Middle frontal gyrus (tissue), 1 donor: ENCODE data around the gene RNASET2.

Experiments
- DNase-seq: peaks from one replicate; pipeline ENCODE4 v3.0.0-alpha.2; 2015; ENCODE audit warnings: low spot score; ENCODE audit errors: extremely low spot score

RNASET2 gene

DNA sequence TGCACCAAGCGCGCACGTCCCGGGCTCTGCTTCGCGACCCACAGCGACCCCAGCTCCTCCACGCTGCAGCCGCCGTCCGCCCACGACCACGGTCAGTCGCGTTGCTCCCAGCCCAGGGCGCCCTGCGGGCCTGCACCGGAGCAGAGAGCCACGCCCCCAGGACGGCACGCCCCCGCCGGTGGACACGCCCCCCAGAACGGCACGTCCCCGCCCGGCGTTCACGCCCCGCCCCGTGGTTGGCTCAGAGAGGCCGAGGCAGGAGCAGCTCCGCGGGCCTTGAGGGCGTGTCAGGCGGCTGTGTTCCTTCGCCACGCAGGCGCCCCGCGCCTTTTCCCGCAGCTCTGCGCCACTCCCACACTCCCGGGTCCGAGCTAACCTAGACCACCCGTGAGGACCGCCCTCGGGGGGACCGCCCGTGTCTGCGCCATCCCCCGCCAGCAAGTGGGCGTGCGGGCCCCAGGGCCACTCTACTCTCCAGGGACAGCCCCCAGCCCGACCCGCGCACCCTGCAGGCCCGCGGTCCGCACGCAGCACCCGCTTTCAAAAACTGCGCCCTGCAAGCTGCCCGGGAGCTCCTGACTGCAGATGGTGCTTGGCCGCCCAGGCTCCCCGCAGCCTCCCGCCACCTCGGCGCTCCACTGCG, at the start of gene RNASET2:
RNASET2 (minus strand) TSS at position 107 of the 643 bp plus-strand sequence. CDS start 368 bp downstream, outside the sequence.
- peak; percentile 80 for DNase-seq

GRCh38 chr6:167005350-167006159, 49.2 kb upstream of the RNASET2 start:
- DNase-seq = no peak

GRCh38 chr6:167000759-167001158, 44.4 kb upstream of the RNASET2 start:
- DNase-seq = no peak

- no peak for DNase-seq
These were observed 43.5 kb upstream of the RNASET2 start for GRCh38 chr6:166999884-167000253.

GRCh38 chr6:166999145-166999883, 43.0 kb upstream of the RNASET2 start, which contains the start of gene CEP43:
CEP43 (plus strand) TSS chr6:166999397; CDS start chr6:166999413, 16 bp downstream.
- peak; percentile 95 for DNase-seq

GRCh38 chr6:166998256-166999144, 42.1 kb upstream of the RNASET2 start:
- no peak for DNase-seq

GRCh38 chr6:166997768-166998255, 41.5 kb upstream of the RNASET2 start:
- peak; percentile 36 for DNase-seq

DNA sequence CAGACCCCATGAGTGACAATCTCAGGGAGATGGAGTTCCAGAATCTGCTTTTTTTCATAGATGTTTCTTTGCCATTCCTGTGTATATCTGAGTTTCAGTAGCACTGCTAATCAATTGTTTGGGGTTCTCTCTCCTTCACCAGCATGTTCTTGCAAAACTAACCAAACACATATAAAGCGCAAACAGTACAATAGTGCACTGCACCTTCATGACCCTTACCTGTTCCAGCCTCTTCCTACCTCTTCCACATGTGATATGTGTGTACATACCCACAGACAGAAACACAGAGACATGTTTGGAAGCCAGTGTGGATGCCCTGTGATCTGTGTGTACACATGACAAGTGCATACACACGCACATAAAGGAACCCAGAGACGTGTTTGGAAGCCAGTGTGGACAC, 41.0 kb upstream of the RNASET2 start:
- no peak for DNase-seq

GRCh38 chr6:166996406-166996805, 40.1 kb upstream of the RNASET2 start:
- no peak for DNase-seq

DNA sequence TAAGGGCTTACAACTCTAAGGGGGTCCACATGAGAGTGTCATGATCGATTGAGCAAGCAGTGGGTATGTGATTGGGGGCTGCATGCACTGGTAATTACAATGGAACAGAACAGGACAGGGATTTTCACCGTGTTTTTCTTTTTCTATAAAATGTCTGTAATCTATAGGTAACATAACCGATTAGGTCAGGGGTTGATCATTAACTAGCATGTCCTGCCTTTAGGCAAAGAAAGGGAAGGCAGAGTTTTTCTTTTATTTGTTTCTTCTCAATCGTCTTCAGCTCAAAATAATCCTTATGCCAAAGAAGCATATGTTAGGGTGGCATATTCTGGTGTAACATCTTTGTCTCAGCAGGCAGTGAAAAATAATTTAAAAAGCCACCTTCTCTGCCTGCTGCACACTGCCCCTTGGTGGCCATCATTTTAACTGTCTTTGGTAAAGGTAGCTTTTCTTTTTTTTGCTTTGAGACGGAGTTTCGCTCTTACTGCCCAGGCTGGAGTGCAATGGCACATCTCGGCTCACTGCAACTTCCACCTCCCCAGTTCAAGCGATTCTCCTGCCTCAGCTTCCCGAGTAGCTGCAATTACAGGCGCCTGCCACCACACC, 33.2 kb upstream of the RNASET2 start:
- no peak for DNase-seq

DNA sequence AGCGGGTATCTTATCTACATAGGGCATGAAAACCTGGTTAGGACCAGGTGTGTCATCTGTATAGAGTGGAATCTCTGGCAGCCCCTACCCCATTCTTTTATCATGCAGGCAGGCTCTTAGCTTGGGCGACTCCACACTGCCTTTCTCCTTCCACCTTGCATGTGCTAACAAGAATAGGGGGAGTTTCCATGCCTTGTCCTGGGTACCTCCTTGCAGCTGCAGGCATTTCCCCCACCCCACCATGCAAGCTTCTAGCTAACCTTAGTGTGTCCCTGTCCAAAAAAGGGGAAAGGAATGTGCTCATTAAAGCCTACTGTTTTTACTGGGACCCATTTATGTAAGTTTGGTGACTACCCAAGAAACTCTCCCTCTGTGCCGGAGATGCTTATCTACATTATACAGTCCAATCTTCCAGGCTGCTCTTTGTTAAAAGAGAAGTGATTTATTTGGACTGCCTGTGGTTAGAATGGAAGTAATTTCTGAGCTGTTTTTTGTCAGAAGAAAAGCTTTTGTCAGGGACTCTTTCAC, 32.4 kb upstream of the RNASET2 start:
- no peak for DNase-seq

- no peak for DNase-seq
These were observed 31.6 kb upstream of the RNASET2 start for GRCh38 chr6:166987930-166988329.

- DNase-seq = no peak
These were observed 31.1 kb upstream of the RNASET2 start for GRCh38 chr6:166987448-166987847.

GRCh38 chr6:166980738-166981137, 24.4 kb upstream of the RNASET2 start:
- DNase-seq = no peak

DNA sequence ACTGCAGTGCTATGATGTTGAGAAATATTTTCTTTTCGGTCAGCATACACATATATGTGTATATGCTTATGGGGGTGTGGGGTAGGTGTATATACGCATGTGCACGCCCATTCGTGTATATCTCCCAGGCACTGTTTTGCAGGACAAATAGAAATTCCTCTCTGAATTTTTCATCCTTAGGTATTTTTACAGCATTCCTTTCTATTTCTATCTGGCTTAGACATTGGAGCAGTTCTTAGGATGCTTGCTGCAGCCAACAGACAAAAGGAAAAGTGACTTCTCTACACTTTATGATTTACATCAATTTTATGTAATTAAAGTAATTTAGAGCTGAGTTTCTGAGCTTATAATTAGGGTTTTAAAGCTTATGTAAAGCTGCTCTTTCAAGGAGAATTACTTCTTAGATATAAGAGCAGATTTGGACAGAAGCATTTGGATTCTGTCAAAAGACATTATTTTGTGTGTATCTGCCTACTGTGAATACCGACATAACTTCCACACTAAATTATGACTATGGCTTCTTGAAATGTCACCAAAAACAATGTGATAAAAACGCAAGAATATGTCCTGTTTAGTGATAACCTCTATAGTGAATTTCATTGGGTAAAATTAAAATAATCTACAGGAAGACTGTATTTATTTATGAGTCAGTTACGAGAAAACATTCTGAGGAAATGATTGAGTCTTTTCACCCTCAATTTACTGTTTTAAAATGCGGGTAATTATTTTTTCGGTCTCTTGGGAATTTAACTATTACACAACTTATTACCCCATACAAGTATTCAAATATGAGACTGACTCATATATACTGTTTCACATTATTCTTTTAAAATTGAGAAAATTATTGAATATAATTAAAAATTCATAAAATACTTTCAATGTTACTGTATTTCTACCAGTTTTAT, 21.5 kb upstream of the RNASET2 start:
- no peak for DNase-seq

DNA sequence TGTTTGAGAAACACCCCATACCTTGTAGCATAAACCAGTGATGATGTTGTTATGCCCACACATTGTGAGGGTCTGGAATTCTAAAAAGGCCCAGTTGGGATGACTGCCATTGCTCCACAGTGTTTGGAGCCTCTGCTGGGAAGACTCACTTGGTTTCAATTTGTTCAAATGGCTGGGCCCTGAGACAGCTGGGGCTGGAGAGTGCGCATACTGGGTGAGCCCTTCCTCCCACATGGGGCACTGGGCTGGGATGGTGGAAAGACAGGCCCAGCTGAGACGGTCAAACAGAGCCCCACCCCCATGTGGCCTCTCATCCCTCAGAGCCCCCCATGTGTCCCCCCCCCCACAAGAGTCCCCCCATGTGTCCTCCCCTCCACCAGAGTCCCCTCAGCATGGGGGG, 20.3 kb upstream of the RNASET2 start:
- no peak for DNase-seq

GRCh38 chr6:166972101-166972500, 15.8 kb upstream of the RNASET2 start:
- no peak for DNase-seq

DNA sequence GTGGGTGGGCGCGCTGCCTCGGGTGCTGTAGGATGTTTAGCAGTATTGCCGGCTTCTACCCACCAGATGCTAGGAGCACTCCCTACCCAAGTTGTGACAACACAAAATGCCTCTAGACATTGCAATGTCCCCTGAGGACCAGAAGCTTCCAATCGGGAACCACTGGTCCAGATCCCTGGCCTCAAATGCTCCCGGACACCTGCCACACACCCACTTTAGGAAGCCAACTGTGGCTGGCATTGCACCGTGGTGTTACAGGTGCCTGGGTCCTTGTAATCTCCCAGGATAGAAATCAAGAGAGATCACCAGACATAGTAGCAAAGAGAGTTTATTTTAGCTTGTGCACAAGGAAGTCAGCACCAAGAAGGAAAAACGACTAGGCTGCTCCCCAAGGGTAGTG, 14.9 kb upstream of the RNASET2 start:
- no peak for DNase-seq

GRCh38 chr6:166970776-166971175, 14.4 kb upstream of the RNASET2 start:
- no peak for DNase-seq
